OCI-LY3 (cell line): ENCODE measurements around the gene COL12A1.

Experiments used
- H2AFZ ChIP-seq: fragments of 200-600, 300-600 bp; shearing (Covaris generic); 2 replicates; pipeline ENCODE4 v1.6.0; 2014; ENCODE audit warnings: antibody characterized with exemption, low read depth, low read length
- H3K27ac ChIP-seq: fragments of 200-600, 300-600 bp; sonication (generic); 2 replicates; pipeline ENCODE4 v1.5.1; 2014; ENCODE audit warnings: mild to moderate bottlenecking, low read length, moderate library complexity, mixed read lengths
- H3K27me3 ChIP-seq: fragments of 200-600, 300-600 bp; sonication (generic); 2 replicates; pipeline ENCODE4 v1.6.1; 2014; ENCODE audit warnings: low read depth, low read length, mixed read lengths
- H3K36me3 ChIP-seq: fragments of 200-600, 300-600 bp; sonication (generic); replicated peaks from 2 replicates; pipeline ENCODE3; 2014; ENCODE audit warnings: low read depth, low read length, mixed read lengths
- H3K4me1 ChIP-seq: fragments of 300-600, 200-600 bp; sonication (generic); 2 replicates; pipeline ENCODE4 v1.6.1; 2014; ENCODE audit warnings: low read length, mixed read lengths
- H3K4me2 ChIP-seq: fragments of 200-600, 300-600 bp; sonication (generic); 2 replicates; pipeline ENCODE4 v1.6.1; 2014; ENCODE audit warnings: low read length, mixed read lengths
- H3K4me3 ChIP-seq: fragments of 300-600, 200-600 bp; sonication (generic); 2 replicates; pipeline ENCODE4 v1.5.1; 2014; ENCODE audit warnings: antibody characterized with exemption, mild to moderate bottlenecking, low read length, moderate library complexity
- H3K79me2 ChIP-seq: fragments of 300-600, 200-600 bp; shearing (Covaris generic); 2 replicates; pipeline ENCODE4 v1.6.1; 2014; ENCODE audit warnings: mild to moderate bottlenecking, low read length, mixed read lengths
- H3K9ac ChIP-seq: fragments of 300-600, 200-600 bp; shearing (Covaris generic); 2 replicates; pipeline ENCODE4 v1.6.0; 2014; ENCODE audit warnings: mild to moderate bottlenecking, low read length, moderate library complexity
- H3K9me3 ChIP-seq: fragments of 200-600, 300-600 bp; shearing (Covaris generic); 2 replicates; pipeline ENCODE4 v1.6.1; 2014; ENCODE audit warnings: low read length, mixed read lengths; ENCODE audit not compliant: insufficient read depth
- H4K20me1 ChIP-seq: fragments of 200-600, 300-600 bp; sonication (generic); 2 replicates; pipeline ENCODE4 v1.6.1; 2016; ENCODE audit warnings: low read length, mixed read lengths; ENCODE audit not compliant: insufficient read depth
- CTCF ChIP-seq: fragments of 200-600, 300-600 bp; sonication (generic); IDR thresholded peaks from 2 replicates; pipeline ENCODE4 v1.5.1; 2014; ENCODE audit warnings: antibody characterized with exemption, low read length, low read depth
- EZH2phosphoT487 ChIP-seq: fragments of 200-600 bp; shearing (Covaris generic); IDR thresholded peaks from 2 replicates; pipeline ENCODE4 v1.6.1; 2018; ENCODE audit warnings: antibody characterized with exemption, mixed run types, low read depth

Gene COL12A1

DNA sequence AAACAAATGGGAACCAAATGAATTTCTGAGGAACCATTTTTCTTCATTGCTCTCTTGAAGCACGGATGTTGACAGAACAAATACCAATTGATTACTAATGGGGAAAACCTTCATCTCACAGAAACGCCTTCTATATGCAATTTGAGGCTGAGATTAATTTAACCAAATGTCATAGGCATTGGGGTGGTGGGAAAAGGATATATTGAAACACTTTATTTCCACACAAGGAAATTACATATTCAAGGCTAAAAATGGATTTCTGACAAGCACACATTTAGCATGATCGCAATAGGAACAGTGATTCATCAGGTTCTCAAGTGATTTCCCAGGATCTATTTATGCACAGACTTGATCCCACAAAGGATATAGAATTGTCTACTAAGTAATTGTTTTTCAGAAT is 88.9 kb downstream of the COL12A1 start:
- no peak for TF ChIP-seq CTCF
- TF ChIP-seq EZH2phosphoT487 = no peak
- H3K4me2 ChIP-seq = no peak overlapping the region
- 0 out of 2 replicates have a peak, but pooled peaks cover 3% of the 10 kb centered on the region for H3K4me1 ChIP-seq
- no peak overlapping the region for H2AFZ ChIP-seq
- no peak overlapping the region for H3K9ac ChIP-seq
- no peaks in the 10 kb centered on the region for H3K27me3 ChIP-seq
- H3K79me2 ChIP-seq = no peaks in the 10 kb centered on the region
- H3K36me3 ChIP-seq = no peaks in the 10 kb centered on the region
- no peaks in the 10 kb centered on the region for H4K20me1 ChIP-seq
- no peaks in the 10 kb centered on the region for H3K9me3 ChIP-seq
- H3K27ac ChIP-seq = no peak overlapping the region
- H3K4me3 ChIP-seq = no peak overlapping the region

- no peaks in the 10 kb centered on the region for H4K20me1 ChIP-seq
- no peak overlapping the region for H3K9ac ChIP-seq
- H3K9me3 ChIP-seq = no peaks in the 10 kb centered on the region
- peak overlapping the region; percentile 56 for H3K4me2 ChIP-seq
- H3K79me2 ChIP-seq = no peaks in the 10 kb centered on the region
- H3K27me3 ChIP-seq = no peaks in the 10 kb centered on the region
- H3K4me1 ChIP-seq = 0 out of 2 replicates have a peak, but pooled peaks cover 3% of the 10 kb centered on the region
- H3K4me3 ChIP-seq = peak overlapping the region; percentile 44
- no peak overlapping the region for H3K27ac ChIP-seq
- H3K36me3 ChIP-seq = no peaks in the 10 kb centered on the region
- TF ChIP-seq CTCF (no peak), EZH2phosphoT487 (no peak)
- H2AFZ ChIP-seq = peak overlapping the region; percentile 91
Measured at GRCh38 chr6:75115481-75115880, 90.4 kb downstream of the COL12A1 start.

- H3K9me3 ChIP-seq = no peaks in the 10 kb centered on the region
- peak overlapping the region; percentile 56 for H3K4me2 ChIP-seq
- peak overlapping the region; percentile 44; the same call in 1 of the 2 replicates for H3K4me3 ChIP-seq
- TF ChIP-seq CTCF (no peak), EZH2phosphoT487 (no peak)
- H2AFZ ChIP-seq = peak overlapping the region; percentile 91
- H3K27ac ChIP-seq = no peak overlapping the region
- H3K79me2 ChIP-seq = no peaks in the 10 kb centered on the region
- H3K9ac ChIP-seq = no peak overlapping the region
- 0 out of 2 replicates have a peak, but pooled peaks cover 3% of the 10 kb centered on the region for H3K4me1 ChIP-seq
- no peaks in the 10 kb centered on the region for H4K20me1 ChIP-seq
- H3K36me3 ChIP-seq = no peaks in the 10 kb centered on the region
- no peaks in the 10 kb centered on the region for H3K27me3 ChIP-seq
Measured at GRCh38 chr6:75114806-75115205, 91.0 kb downstream of the COL12A1 start.

GRCh38 chr6:75114195-75114594 is 91.7 kb downstream of the COL12A1 start:
- no peaks in the 10 kb centered on the region for H4K20me1 ChIP-seq
- H3K4me1 ChIP-seq = 0 out of 2 replicates have a peak, but pooled peaks cover 3% of the 10 kb centered on the region
- H3K79me2 ChIP-seq = no peaks in the 10 kb centered on the region
- no peak overlapping the region for H3K4me2 ChIP-seq
- H3K9me3 ChIP-seq = no peaks in the 10 kb centered on the region
- H3K27ac ChIP-seq = no peak overlapping the region
- no peak overlapping the region for H3K9ac ChIP-seq
- H3K4me3 ChIP-seq = no peak overlapping the region
- H2AFZ ChIP-seq = 0 out of 2 replicates have a peak overlapping the region, but pooled peaks have one; percentile 91
- no peaks in the 10 kb centered on the region for H3K36me3 ChIP-seq
- H3K27me3 ChIP-seq = no peaks in the 10 kb centered on the region
- TF ChIP-seq CTCF (no peak), EZH2phosphoT487 (no peak)
